Chondrocyte (in vitro differentiated cells): ENCODE data around the gene CCDC171. TPM values are rescaled to one million over a fixed set of nuclear protein-coding genes. Genes with fewer than 3 reads are reported as not detected.

Experiments used
- DNase-seq: peaks from one replicate; pipeline ENCODE4 v3.0.0; 2021; ENCODE audit warnings: mixed read lengths, low spot score
- H3K27ac Mint-ChIP-seq: one replicate; pipeline ENCODE4 v1.8.0; 2021; ENCODE audit warnings: mild to moderate bottlenecking, moderate library complexity, mixed read lengths; ENCODE audit not compliant: unreplicated experiment
- H3K27me3 Mint-ChIP-seq: 2 replicates; pipeline ENCODE4 v1.8.0; 2021; ENCODE audit warnings: low read depth, mixed read lengths
- H3K36me3 Mint-ChIP-seq: 2 replicates; pipeline ENCODE4 v1.8.0; 2021; ENCODE audit warnings: low read depth, mixed read lengths
- H3K4me1 Mint-ChIP-seq: 2 replicates; pipeline ENCODE4 v1.8.0; 2021; ENCODE audit warnings: low read depth, mild to moderate bottlenecking, mixed read lengths
- H3K4me3 Mint-ChIP-seq: one replicate; pipeline ENCODE4 v1.8.0; 2021; ENCODE audit warnings: mild to moderate bottlenecking, moderate library complexity, mixed read lengths; ENCODE audit not compliant: unreplicated experiment
- H3K9me3 Mint-ChIP-seq: 2 replicates; pipeline ENCODE4 v1.8.0; 2021; ENCODE audit warnings: low read depth, mixed read lengths
- total RNA-seq: library from RNA; stranded (reverse); gene quantifications from 3 replicates; pipeline ENCODE4 v1.2.1, GENCODE V29; 2021
- TF ChIP-seq, protein P1 (sequence below): fragments of 200-600 bp; sonication (generic); IDR thresholded peaks from 2 replicates; pipeline ENCODE4 v1.5.0; 2021; ENCODE audit warnings: antibody characterized with exemption, mild to moderate bottlenecking, moderate library complexity

The CCDC171 gene
- total RNA-seq, 1 donor from 2014 or later, result 3.2 TPM

DNA sequence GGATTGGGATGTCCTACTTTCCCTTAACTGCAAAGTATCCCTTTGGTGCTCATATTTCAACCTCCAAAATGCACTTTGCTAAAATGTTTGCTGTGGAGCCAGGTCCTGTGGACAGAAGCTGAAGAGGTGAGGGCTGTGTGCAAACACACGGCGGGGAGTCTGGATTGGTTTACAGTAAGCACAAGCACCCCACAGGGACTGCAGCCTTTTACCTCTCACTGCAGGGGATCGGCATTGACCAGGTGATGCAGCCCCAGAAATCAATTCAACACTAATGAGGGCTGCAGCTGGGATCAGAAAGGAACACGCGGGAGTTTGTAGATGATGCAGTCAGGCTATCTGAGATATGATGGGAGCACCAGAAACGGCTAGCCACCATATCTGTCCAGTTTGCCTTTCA is 450.9 kb downstream of the CCDC171 start:
- Mint-ChIP-seq H3K27ac (no peak overlapping the region), H3K4me1 (peaks cover 34% of the 10 kb centered on the region), H3K4me3 (no peak overlapping the region), H3K36me3 (peaks cover 4% of the 10 kb centered on the region), H3K27me3 (no peaks in the 10 kb centered on the region), H3K9me3 (peaks cover 11% of the 10 kb centered on the region)
- TF ChIP-seq, protein P1, sequence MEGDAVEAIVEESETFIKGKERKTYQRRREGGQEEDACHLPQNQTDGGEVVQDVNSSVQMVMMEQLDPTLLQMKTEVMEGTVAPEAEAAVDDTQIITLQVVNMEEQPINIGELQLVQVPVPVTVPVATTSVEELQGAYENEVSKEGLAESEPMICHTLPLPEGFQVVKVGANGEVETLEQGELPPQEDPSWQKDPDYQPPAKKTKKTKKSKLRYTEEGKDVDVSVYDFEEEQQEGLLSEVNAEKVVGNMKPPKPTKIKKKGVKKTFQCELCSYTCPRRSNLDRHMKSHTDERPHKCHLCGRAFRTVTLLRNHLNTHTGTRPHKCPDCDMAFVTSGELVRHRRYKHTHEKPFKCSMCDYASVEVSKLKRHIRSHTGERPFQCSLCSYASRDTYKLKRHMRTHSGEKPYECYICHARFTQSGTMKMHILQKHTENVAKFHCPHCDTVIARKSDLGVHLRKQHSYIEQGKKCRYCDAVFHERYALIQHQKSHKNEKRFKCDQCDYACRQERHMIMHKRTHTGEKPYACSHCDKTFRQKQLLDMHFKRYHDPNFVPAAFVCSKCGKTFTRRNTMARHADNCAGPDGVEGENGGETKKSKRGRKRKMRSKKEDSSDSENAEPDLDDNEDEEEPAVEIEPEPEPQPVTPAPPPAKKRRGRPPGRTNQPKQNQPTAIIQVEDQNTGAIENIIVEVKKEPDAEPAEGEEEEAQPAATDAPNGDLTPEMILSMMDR, result no peak
- no peak for DNase-seq

DNA sequence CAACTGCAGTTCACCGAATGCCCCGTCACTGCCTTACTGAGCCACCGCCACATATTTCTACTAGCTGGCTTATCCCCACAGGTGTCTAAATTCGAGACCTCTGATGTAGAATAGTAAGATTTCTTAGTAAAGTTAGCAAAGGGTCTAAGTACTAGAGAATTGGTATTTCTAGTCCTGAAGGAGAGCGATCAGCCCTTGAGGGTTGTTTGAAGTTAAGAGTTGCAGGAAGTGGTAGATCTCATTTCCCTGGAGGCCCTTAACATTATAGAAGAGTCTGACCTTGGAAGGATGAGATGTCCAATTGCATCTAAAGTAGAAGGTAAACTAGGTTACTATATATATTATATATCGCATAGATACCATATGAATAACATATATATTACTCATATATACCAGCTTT is 451.8 kb downstream of the CCDC171 start:
- no peak for DNase-seq
- TF ChIP-seq, protein P1, result no peak
- H3K4me3 Mint-ChIP-seq, result no peak overlapping the region
- H3K27ac Mint-ChIP-seq, result no peak overlapping the region
- no peaks in the 10 kb centered on the region for H3K27me3 Mint-ChIP-seq
- peaks cover 26% of the 10 kb centered on the region for H3K4me1 Mint-ChIP-seq
- H3K36me3 Mint-ChIP-seq, result peaks cover 4% of the 10 kb centered on the region
- peaks cover 8% of the 10 kb centered on the region for H3K9me3 Mint-ChIP-seq

DNA sequence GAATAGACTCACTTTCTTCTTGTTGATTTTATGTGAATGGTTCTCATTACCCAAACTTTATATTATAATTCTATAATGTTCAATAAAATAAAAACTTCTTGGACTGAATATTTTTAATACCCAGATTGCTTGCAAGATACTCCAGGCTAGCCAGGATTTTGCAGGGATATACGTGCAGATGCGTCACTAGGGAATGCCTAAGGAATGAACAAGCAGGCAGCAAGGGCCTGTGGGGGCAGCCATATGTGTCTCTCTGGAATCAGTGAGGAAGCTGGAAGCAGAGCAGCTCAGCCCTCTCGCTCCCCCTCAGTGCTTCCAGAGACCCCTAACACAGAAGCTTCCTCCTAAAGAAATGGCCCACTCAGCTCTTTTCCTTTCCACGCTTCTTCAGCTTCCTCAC is 457.4 kb downstream of the CCDC171 start:
- TF ChIP-seq, protein P1, result no peak
- Mint-ChIP-seq H3K36me3 (peaks cover 5% of the 10 kb centered on the region), H3K4me1 (peaks cover 7% of the 10 kb centered on the region), H3K27ac (no peak overlapping the region), H3K4me3 (no peak overlapping the region), H3K9me3 (peaks cover 7% of the 10 kb centered on the region), H3K27me3 (no peaks in the 10 kb centered on the region)
- DNase-seq, result no peak

DNA sequence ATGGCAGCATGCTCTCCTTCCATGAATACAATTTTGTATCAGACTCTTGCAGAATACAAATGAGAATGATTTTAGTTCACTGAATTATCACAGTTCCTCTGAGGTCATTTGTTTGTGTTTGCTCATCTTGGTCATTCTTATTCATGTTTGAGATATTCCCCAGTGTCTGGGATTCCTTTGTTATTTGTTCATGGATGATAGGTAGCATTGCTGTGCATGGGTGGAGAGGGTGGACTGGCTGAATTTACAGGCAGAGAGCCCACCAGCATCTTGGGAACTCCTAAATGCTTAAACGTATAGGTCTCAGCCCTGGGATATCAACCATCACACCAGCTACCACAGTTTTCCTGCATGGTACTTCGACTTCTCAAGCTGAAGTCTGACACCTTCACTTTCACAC is 459.8 kb downstream of the CCDC171 start:
- H3K36me3 Mint-ChIP-seq, result peaks cover 5% of the 10 kb centered on the region
- H3K4me3 Mint-ChIP-seq, result no peak overlapping the region
- H3K9me3 Mint-ChIP-seq, result peaks cover 20% of the 10 kb centered on the region
- no peak overlapping the region for H3K27ac Mint-ChIP-seq
- TF ChIP-seq, protein P1, result no peak
- H3K4me1 Mint-ChIP-seq, result peaks cover 7% of the 10 kb centered on the region
- no peaks in the 10 kb centered on the region for H3K27me3 Mint-ChIP-seq
- no peak for DNase-seq

DNA sequence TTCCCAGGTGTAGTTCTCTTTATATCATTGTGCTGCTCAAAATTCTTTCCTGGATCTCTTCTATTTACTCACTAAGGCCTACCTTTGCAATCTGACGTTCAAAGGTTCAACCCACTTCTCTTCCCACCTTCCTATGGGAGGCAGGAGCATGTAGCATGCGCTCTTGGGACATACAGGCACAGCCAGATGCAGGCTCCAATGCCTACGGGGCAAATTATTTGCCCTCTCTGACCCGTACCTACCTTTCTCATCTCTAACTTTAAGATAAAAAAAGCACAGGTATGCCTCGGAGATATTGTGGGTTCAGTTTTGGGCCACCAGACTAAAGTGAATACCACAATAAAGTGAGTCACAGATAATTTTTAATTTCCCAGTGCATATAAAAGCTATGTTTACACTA is 460.5 kb downstream of the CCDC171 start:
- Mint-ChIP-seq H3K4me3 (no peak overlapping the region), H3K36me3 (peaks cover 6% of the 10 kb centered on the region), H3K27ac (no peak overlapping the region), H3K4me1 (peaks cover 7% of the 10 kb centered on the region), H3K9me3 (peaks cover 22% of the 10 kb centered on the region), H3K27me3 (no peaks in the 10 kb centered on the region)
- DNase-seq, result no peak
- TF ChIP-seq, protein P1, result no peak
